Activated CD4-positive, alpha-beta T cell treated with anti-CD3 and anti-CD28 coated beads, Interleukin-2, amount 50 U/mL, for 24 hours (primary cell): ENCODE measurements around the gene TMPRSS11A.

Source experiments
- DNase-seq, 2 donors: peaks; one replicate each; pipeline ENCODE4 v3.0.0-alpha.2; 2020; ENCODE audit warnings: low read depth in 1 of 2, low spot score in 1 of 2

The TMPRSS11A gene

DNA sequence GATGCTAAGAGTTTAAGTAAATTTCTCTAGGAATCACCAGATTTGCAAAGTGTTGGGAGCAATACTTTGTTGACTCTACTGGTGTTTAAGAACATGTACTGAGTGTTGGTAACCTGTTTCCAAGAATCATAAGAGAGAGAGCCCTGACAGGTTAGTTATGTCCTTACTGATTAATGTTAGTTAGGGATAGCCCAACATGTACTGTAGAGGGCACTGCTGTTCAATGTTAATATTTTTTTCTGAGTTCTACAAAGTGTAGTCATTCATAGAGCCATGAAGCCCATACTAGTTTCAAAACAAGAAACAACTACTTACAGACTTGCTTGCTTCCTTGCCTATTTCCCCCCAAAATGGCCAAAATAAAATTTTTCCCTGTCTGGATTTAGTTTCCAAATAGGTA lies 91.4 kb downstream of the TMPRSS11A start:
- no peak for DNase-seq

DNA sequence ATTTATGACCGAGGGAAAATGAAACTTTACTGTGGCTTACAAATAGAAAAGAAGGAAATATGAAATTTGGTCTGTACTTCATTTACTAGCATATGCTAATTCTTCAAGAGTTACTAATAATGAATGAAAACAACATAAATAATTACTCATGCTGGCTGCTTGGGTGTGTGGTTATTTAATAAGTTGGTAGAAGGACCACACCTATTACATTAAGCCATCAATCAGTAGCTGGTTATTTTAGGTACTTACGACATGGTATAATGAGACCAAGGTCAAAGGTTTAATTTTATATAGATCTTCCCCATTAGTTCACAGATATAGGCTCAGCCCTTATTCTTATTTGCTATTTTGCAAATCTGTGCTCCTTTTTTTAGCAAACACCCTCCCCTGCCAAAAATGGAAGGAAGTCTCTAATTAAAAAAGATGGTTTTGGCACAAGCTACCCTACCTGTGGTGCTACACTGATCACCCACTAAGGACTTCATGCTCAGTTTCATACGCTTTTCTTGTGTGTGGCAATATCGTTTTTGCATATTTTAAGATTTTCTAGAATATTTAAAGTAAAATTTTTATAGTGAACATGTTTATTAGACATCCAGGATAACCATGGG lies 93.6 kb downstream of the TMPRSS11A start:
- DNase-seq: no peak

DNA sequence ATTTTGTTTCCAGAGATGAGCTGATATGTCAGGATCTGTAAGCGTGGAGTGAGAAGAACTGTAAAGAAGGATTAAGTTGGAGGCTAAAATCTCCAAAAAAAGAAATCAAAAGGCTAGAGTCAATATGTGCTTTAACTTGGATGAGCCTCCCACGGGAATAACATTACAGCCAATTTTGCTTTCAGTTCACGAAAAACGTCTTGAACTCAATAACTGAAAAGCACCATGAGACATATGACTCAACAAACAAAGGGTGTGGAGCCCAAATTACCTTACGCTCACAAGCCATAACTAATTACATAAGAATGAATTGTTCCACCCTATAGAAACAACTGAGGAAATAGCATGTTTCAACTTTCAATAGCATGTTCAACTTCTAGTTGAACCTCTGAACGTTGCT lies 101.8 kb downstream of the TMPRSS11A start:
- DNase-seq: no peak
